22Rv1 (cell line): ENCODE measurements around the gene BTN3A1.

Source experiments
- CTCF ChIP-seq: fragments of 450-650 bp; IDR thresholded peaks from 2 replicates; pipeline ENCODE4 v1.5.1; 2017; ENCODE audit warnings: mild to moderate bottlenecking
- ZFX ChIP-seq: fragments of 450-650 bp; IDR thresholded peaks from 2 replicates; pipeline ENCODE4 v1.6.1; 2017; ENCODE audit warnings: antibody characterized with exemption, borderline replicate concordance

DNA sequence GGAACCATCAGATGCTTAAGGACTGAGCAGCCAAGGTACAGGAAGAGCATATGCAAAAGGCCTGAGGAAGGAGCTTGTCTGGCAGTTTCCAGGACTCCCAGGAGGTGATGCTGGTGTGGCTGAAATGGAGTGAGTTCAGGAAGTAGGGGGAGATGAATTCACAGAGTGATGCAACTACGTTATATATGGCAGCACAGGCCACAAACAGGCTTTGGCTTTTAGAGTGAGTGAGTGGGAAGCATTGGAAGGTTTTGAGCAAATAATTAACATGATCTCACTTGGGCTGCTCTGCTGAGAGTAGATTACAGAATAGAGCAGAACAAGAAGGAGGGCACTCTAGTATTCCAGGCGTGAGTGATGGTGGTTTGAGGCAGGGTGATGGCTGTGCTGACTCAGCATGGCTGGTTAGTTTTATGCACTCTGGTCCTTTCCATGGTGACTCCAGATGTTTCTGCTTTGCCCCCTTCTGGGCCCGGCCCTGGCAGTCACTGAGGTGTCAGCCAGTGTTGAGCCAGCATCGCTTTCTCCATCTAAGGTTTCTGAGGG lies 12.7 kb upstream of the BTN3A1 start:
- TF ChIP-seq CTCF, result no peak
- TF ChIP-seq ZFX, result no peak
